GM12865 (cell line): ENCODE measurements around the gene FHOD1.

ENCODE experiments used
- DNase-seq: peaks from one replicate; pipeline ENCODE4 v3.0.0; 2010; ENCODE audit warnings: low read depth
- H3K4me3 ChIP-seq: 2 replicates; pipeline ENCODE4 v1.5.1; 2011; ENCODE audit warnings: mild to moderate bottlenecking, low read depth, low read length, control low read depth
- CTCF ChIP-seq: IDR thresholded peaks from 2 replicates; pipeline ENCODE4 v1.5.1; 2011; ENCODE audit warnings: low read length, control low read depth, low read depth, inconsistent platforms; ENCODE audit not compliant: insufficient read depth; ENCODE audit errors: missing control alignments

The FHOD1 gene

DNA sequence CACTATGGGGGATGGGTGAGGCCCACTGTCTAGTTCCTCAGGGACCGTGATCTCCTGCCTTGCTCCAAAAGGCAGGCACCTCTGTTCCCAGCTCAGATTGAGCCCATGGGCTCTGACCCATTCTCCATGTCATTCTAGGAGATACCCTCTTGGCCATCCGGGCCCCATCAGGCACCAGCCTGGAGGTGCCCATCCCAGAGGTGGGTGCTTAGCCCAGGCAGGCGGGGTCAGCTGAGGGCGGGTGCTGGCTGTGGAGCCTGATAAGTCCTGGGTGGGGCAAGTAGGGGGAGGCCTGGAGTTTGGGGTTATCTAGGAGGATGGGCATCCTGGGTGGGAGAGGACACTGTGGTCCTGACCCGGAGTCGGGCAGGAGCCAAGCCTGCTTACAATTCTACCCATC lies 53.0 kb downstream of the FHOD1 start:
- TF ChIP-seq CTCF: no peak
- DNase-seq: no peak
- H3K4me3 ChIP-seq: no peak overlapping the region

DNA sequence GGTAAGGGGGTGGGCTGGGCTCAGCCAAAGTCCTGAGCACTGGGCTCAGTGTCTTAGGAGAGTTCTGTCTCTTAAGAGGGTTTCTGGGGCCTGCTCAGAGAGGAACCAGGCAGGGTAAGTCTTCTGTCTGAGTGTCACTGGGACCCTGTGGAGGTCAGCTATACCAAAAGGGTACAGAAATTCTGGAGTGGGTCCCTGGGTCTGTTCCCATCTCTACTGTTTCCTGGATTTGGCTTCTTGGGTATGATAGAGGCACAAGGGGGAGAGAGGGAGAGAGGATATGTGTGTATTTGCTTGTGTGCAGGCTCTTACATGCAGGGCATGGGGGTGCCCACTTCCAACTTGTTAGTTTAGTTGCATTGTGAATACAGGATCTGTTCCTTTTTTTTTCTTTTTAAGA lies 53.7 kb downstream of the FHOD1 start:
- H3K4me3 ChIP-seq: peak overlapping the region; percentile 95
- no peak for DNase-seq
- no peak for TF ChIP-seq CTCF

GRCh38 chr16:67192781-67193361 lies 54.4 kb downstream of the FHOD1 start:
- H3K4me3 ChIP-seq: peak overlapping the region; percentile 95
- DNase-seq: no peak
- TF ChIP-seq CTCF: no peak

DNA sequence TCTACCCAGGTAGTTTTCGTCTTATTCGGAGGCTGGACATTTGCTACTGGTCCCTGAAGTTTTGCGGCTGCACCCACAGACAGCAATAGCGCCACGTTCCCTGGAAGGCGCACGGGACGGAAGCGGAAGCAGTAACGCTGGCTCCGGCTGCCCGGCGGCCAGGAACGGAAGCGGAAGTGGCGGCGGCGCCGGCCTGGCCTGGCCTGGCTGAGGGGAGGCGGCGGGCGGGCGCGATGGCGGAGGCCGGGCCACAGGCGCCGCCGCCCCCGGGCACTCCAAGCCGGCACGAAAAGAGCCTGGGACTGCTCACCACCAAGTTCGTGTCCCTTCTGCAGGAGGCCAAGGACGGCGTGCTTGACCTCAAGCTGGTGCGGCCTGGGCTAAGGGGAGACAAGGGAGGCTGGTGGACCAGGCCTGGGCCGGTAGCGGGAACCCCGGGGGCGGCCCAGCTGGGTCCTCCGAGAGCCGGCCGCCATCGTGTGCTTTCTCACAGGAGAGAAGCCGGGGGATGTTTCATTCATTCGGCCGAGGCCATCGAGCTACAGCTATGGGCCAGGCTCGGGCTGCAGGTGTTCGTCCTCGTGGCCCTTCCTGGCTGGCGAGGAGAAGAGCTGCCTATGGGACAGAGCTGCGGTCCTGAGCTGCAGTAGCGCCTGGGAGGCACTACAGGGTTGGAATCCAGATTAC lies 55.1 kb downstream of the FHOD1 start, which contains the start of gene E2F4:
Gene E2F4, plus strand, starts transcription at position 161 of the 687 bp plus-strand sequence. Its CDS starts 73 bp downstream, at position 234.
- TF ChIP-seq CTCF: no peak
- peak within 1 kb of the TSS; percentile 95 for H3K4me3 ChIP-seq
- peak; percentile 95 for DNase-seq

DNA sequence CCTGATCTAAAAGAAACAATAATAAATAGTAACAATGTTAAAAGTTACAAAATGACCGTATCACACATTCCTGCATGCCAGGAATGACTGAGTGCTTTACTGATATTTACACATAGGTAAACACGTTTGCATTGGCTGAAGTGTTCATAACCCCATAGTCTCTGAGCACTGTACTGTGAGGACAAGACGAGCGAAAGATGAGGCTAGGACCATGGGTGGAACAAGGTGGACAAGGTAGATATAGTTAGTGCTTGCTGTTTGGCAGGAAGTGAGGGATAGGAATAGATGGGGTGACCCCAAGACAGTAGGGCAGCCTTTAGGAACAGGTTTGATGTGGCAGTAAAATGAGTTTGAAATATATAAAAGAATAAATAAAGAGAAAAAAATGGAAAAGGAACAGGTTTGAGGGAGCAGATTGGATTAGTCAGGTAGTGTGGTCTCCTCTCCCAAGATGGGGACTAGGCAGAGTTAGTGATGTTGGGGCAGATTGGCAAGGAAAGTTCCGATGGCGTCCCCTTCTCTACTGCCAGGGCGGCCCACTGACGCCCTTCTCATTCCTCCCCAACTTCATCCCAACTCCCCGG lies 55.8 kb downstream of the FHOD1 start:
- H3K4me3 ChIP-seq: peak overlapping the region; percentile 52
- no peak for TF ChIP-seq CTCF
- DNase-seq: no peak

GRCh38 chr16:67190448-67191399 lies 56.6 kb downstream of the FHOD1 start:
- no peak overlapping the region for H3K4me3 ChIP-seq
- no peak for TF ChIP-seq CTCF
- DNase-seq: no peak
